IMR-90 (cell line): ENCODE data around the gene NDUFA5. TPM values are rescaled to one million over a fixed set of nuclear protein-coding genes. Genes with fewer than 3 reads are reported as not detected.

Experiments
- ATAC-seq: fragments of 200-7000 bp; cut with Tn5 transposase; 2 replicates; pipeline ENCODE4 v1.9.1; 2020; ENCODE audit warnings: low read depth, mild to moderate bottlenecking, moderate library complexity
- BruUV-seq: library from RNA; stranded (reverse); fragments of 400-500 nt; replicated peaks from 2 replicates; lab custom pipeline; 2021; lab: Mats Ljungman, UMichigan
- CTCF ChIA-PET: fragments of 300-600 bp; formaldehyde crosslinking; extraction: SDS; loops from one replicate; lab custom pipeline; 2021; ENCODE audit warnings: antibody characterized with exemption; lab: Yijun Ruan, JAX
- POLR2A ChIA-PET: fragments of 300-600 bp; sonication (Branson Sonifier 250); formaldehyde crosslinking; loops from one replicate; lab custom pipeline; 2022; ENCODE audit warnings: antibody characterized with exemption; ENCODE audit not compliant: unreplicated experiment; lab: Charles Lee
- DNase-seq: peaks from one replicate; pipeline ENCODE4 v3.0.0; 2013
- H2AFZ ChIP-seq: replicated peaks from 2 replicates; pipeline ENCODE3; 2013; ENCODE audit warnings: low read length, mild to moderate bottlenecking; ENCODE audit not compliant: poor library complexity
- H2AK5ac ChIP-seq: 2 replicates; pipeline ENCODE4 v1.6.1; 2013; ENCODE audit warnings: low read depth, low read length, inconsistent platforms
- H2AK9ac ChIP-seq: replicated peaks from 2 replicates; pipeline ENCODE3; 2013; ENCODE audit warnings: mild to moderate bottlenecking, low read depth, low read length, moderate library complexity; ENCODE audit not compliant: poor library complexity
- H2BK120ac ChIP-seq: 2 replicates; pipeline ENCODE4 v1.6.1; 2013; ENCODE audit warnings: low read depth, low read length, inconsistent platforms
- H2BK15ac ChIP-seq: 3 replicates; pipeline ENCODE4 v1.6.1; 2013; ENCODE audit warnings: low read depth, low read length, inconsistent platforms
- H2BK20ac ChIP-seq: 2 replicates; pipeline ENCODE4 v1.6.1; 2013; ENCODE audit warnings: low read depth, mild to moderate bottlenecking, inconsistent platforms, low read length, moderate library complexity
- H2BK5ac ChIP-seq: 2 replicates; pipeline ENCODE4 v1.6.1; 2013; ENCODE audit warnings: mild to moderate bottlenecking, low read depth, low read length, inconsistent platforms; ENCODE audit not compliant: poor library complexity, severe bottlenecking
- H3K14ac ChIP-seq: replicated peaks from 2 replicates; pipeline ENCODE4 v1.6.1; 2013; ENCODE audit warnings: low read depth, low read length, inconsistent platforms
- H3K18ac ChIP-seq: 2 replicates; pipeline ENCODE4 v1.6.1; 2013; ENCODE audit warnings: low read depth, low read length, control low read depth
- H3K23ac ChIP-seq: 2 replicates; pipeline ENCODE4 v1.6.1; 2013; ENCODE audit warnings: low read depth, low read length, inconsistent platforms
- H3K27ac ChIP-seq: 2 replicates; pipeline ENCODE4 v1.5.1; 2013; ENCODE audit warnings: mild to moderate bottlenecking, control low read depth, low read length; ENCODE audit not compliant: insufficient read depth
- H3K27me3 ChIP-seq: 2 replicates; pipeline ENCODE4 v1.6.1; 2013; ENCODE audit warnings: low read length; ENCODE audit not compliant: control insufficient read depth, insufficient read depth
- H3K36me3 ChIP-seq: 2 replicates; pipeline ENCODE4 v1.6.1; 2013; ENCODE audit warnings: low read length, mixed read lengths; ENCODE audit not compliant: control insufficient read depth, insufficient read depth
- H3K4ac ChIP-seq: 2 replicates; pipeline ENCODE4 v1.6.1; 2013; ENCODE audit warnings: low read depth, low read length, inconsistent platforms
- H3K4me1 ChIP-seq: 2 replicates; pipeline ENCODE4 v1.6.1; 2013; ENCODE audit warnings: low read length, mixed read lengths; ENCODE audit not compliant: control insufficient read depth, insufficient read depth
- H3K4me2 ChIP-seq: 2 replicates; pipeline ENCODE4 v1.6.1; 2013; ENCODE audit warnings: low read depth, mild to moderate bottlenecking, control low read depth, low read length, moderate library complexity
- H3K4me3 ChIP-seq: 2 replicates; pipeline ENCODE4 v1.5.1; 2013; ENCODE audit warnings: low read depth, mild to moderate bottlenecking, control low read depth, low read length, moderate library complexity; ENCODE audit not compliant: insufficient read depth
- H3K56ac ChIP-seq: 2 replicates; pipeline ENCODE4 v1.6.1; 2013; ENCODE audit warnings: low read length, inconsistent platforms; ENCODE audit not compliant: insufficient read depth; ENCODE audit errors: extremely low read depth
- H3K79me1 ChIP-seq, 2 experiments: 2 replicates each; pipeline ENCODE4 v1.6.1; 2013; ENCODE audit warnings: low read length in 2 of 2, inconsistent platforms in 1 of 2, low read depth in 1 of 2
- H3K9ac ChIP-seq: 2 replicates; pipeline ENCODE4 v1.6.1; 2013; ENCODE audit warnings: low read depth, low read length, control low read depth
- H3K9me1 ChIP-seq: 2 replicates; pipeline ENCODE4 v1.6.1; 2013; ENCODE audit warnings: low read length, inconsistent platforms; ENCODE audit not compliant: insufficient read depth
- H3K9me3 ChIP-seq: 2 replicates; pipeline ENCODE4 v1.6.1; 2013; ENCODE audit warnings: low read length; ENCODE audit not compliant: control insufficient read depth, insufficient read depth
- H4K20me1 ChIP-seq: 2 replicates; pipeline ENCODE4 v1.6.1; 2013; ENCODE audit warnings: low read length, inconsistent platforms; ENCODE audit not compliant: insufficient read depth
- H4K5ac ChIP-seq: 2 replicates; pipeline ENCODE4 v1.6.1; 2013; ENCODE audit warnings: mild to moderate bottlenecking, low read depth, low read length, control low read depth
- H4K8ac ChIP-seq, 2 experiments: 2 replicates each; pipeline ENCODE4 v1.6.1; 2013; ENCODE audit warnings: low read depth in 2 of 2, low read length in 2 of 2, control low read depth in 1 of 2, inconsistent platforms in 1 of 2
- H4K91ac ChIP-seq: 2 replicates; pipeline ENCODE4 v1.6.1; 2013; ENCODE audit warnings: low read depth, low read length, inconsistent platforms; ENCODE audit not compliant: insufficient read depth
- BHLHE40 ChIP-seq: fragments of 150-350 bp; IDR thresholded peaks from 2 replicates; pipeline ENCODE4 v1.6.1; 2016; ENCODE audit warnings: mild to moderate bottlenecking, low read depth, low read length
- CEBPB ChIP-seq: IDR thresholded peaks from 2 replicates; pipeline ENCODE4 v1.6.1; 2012; ENCODE audit warnings: low read depth, low read length, improper control_type of control experiment
- CHD1 ChIP-seq: IDR thresholded peaks from 2 replicates; pipeline ENCODE4 v1.6.1; 2012; ENCODE audit warnings: low read depth, low read length, improper control_type of control experiment
- CTCF ChIP-seq: conservative IDR thresholded peaks from 2 replicates; pipeline ENCODE4 v1.5.1; 2012; ENCODE audit warnings: mild to moderate bottlenecking, low read depth, low read length, improper control_type of control experiment
- ELK1 ChIP-seq: fragments of 150-350 bp; IDR thresholded peaks from 2 replicates; pipeline ENCODE4 v1.6.1; 2016; ENCODE audit warnings: low read depth, mild to moderate bottlenecking, low read length, moderate library complexity, borderline replicate concordance
- FOS ChIP-seq: fragments of 150-350 bp; IDR thresholded peaks from 2 replicates; pipeline ENCODE4 v1.6.1; 2016; ENCODE audit warnings: low read depth, low read length
- MXI1 ChIP-seq: IDR thresholded peaks from 2 replicates; pipeline ENCODE4 v1.6.1; 2012; ENCODE audit warnings: low read depth, mild to moderate bottlenecking, low read length, moderate library complexity, borderline replicate concordance
- NFE2L2 ChIP-seq: fragments of 150-350 bp; IDR thresholded peaks from 2 replicates; pipeline ENCODE4 v1.6.1; 2016; ENCODE audit warnings: low read depth, mild to moderate bottlenecking, low read length
- POLR2A ChIP-seq: IDR thresholded peaks from 2 replicates; pipeline ENCODE4 v1.6.1; 2012; ENCODE audit warnings: mild to moderate bottlenecking, low read depth, low read length
- RAD21 ChIP-seq: IDR thresholded peaks from 2 replicates; pipeline ENCODE4 v1.6.1; 2012; ENCODE audit warnings: low read length, improper control_type of control experiment
- RCOR1 ChIP-seq: IDR thresholded peaks from 2 replicates; pipeline ENCODE4 v1.6.1; 2012; ENCODE audit warnings: mild to moderate bottlenecking, low read length, improper control_type of control experiment; ENCODE audit not compliant: insufficient replicate concordance
- RFX5 ChIP-seq: IDR thresholded peaks from 2 replicates; pipeline ENCODE4 v1.8.0; 2012; ENCODE audit warnings: low read depth, mild to moderate bottlenecking, low read length, moderate library complexity
- SMC3 ChIP-seq: fragments of 150-350 bp; IDR thresholded peaks from 2 replicates; pipeline ENCODE4 v1.6.1; 2016; ENCODE audit warnings: low read depth, mild to moderate bottlenecking, antibody characterized with exemption, low read length, moderate library complexity
- USF2 ChIP-seq: fragments of 150-350 bp; IDR thresholded peaks from 2 replicates; pipeline ENCODE4 v1.6.1; 2017; ENCODE audit warnings: mild to moderate bottlenecking, antibody characterized with exemption, low read length, low read depth
- WGBS, 2 experiments: methylation state at CpG; one replicate each; pipeline versions ENCODE4 v1.1.5 to v1.1.7; 2013; ENCODE audit warnings: missing lambda C conversion rate in 2 of 2; ENCODE audit not compliant: insufficient read length in 1 of 2; ENCODE audit errors: extremely low coverage in 2 of 2; 5-methylcytosine and 5-hydroxymethylcytosine counted together
- dilution Hi-C: fragments of 300-500 bp; cut with HindIII; formaldehyde crosslinking; loops from one replicate; pipeline ENCODE4 v1.14.3; 2018; ENCODE audit warnings: low sequenced_read_pairs; ENCODE audit not compliant: unreplicated experiment
- in situ Hi-C: fragments of 300-500 bp; cut with MboI; formaldehyde crosslinking; loops from 3 replicates; pipeline ENCODE4 v1.14.3; 2019; ENCODE audit warnings: low sequenced_read_pairs, inconsistent platforms, mixed read lengths
- intact Hi-C: fragments of 100-400 bp; cut with micrococcal nuclease; formaldehyde crosslinking; loops from 2 replicates; pipeline ENCODE4 v1.10.0; 2022
- polyA plus RNA-seq, 3 experiments: library from polyadenylated mRNA; depleted of rRNA; stranded (reverse); fragments of >200 nt; gene quantifications; 2 replicates each; pipeline ENCODE4 v1.2.3, GENCODE V29; 2012; ENCODE audit warnings: low replicate concordance in 1 of 3
- total RNA-seq: library from RNA; depleted of rRNA; stranded (reverse); fragments of >200 nt; gene quantifications from 2 replicates; pipeline ENCODE4 v1.2.3, GENCODE V29; 2012

The NDUFA5 gene
- total and polyA plus RNA-seq, 2 of the 4 experiments (the other 2 are of a cell fraction), result 2.9 to 12.1 TPM

- Histone ChIP-seq H2BK5ac (peak overlapping the region; percentile 77), H3K27ac (no peak overlapping the region)
- WGBS, 2 experiments, result no CpG with 5 or more reads among the region's 4 CpGs
These were observed 764 bp upstream of the NDUFA5 start for GRCh38 chr7:123558289-123558874.

More at GRCh38 chr7:123558289-123558874, 764 bp upstream of the NDUFA5 start:
- no peaks in the 10 kb centered on the region for H3K36me3 ChIP-seq
- H3K27me3 ChIP-seq, result no peaks in the 10 kb centered on the region
- intact Hi-C loops (loop anchor here (2.0 to 5.0 kb wide), 2 partner anchors 20 to 189 kb away; partner anchors contain the start of gene WASL), dilution Hi-C loops (no loop called here), in situ Hi-C loops (no loop called here)
- H3K18ac ChIP-seq, result peak overlapping the region; percentile 75; the same call in 1 of the 2 replicates
- H4K5ac ChIP-seq, result peak overlapping the region; percentile 84; the same call in 1 of the 2 replicates
- H4K91ac ChIP-seq, result peak overlapping the region; percentile 87; the same call in 1 of the 2 replicates
- peak overlapping the region; percentile 66 for H3K4me3 ChIP-seq
- no peaks in the 10 kb centered on the region for H3K4me1 ChIP-seq
- no TSS peak for BruUV-seq
- peak overlapping the region; percentile 84; the same call in 1 of the 2 replicates for H3K9ac ChIP-seq
- peak overlapping the region; percentile 77; the same call in 2 of the 3 replicates for H2BK15ac ChIP-seq
- H2BK120ac ChIP-seq, result peak overlapping the region; percentile 88
- DNase-seq, result no peak
- H3K4ac ChIP-seq, result peak overlapping the region; percentile 87; the same call in 1 of the 2 replicates
- peak overlapping the region; percentile 98 for H3K14ac ChIP-seq
- H3K23ac ChIP-seq, result peak overlapping the region; percentile 88; the same call in 1 of the 2 replicates
- H2AK5ac ChIP-seq, result no peak overlapping the region; the same call in 1 of the 2 replicates
- H2AK9ac ChIP-seq, result no peak overlapping the region
- H2AFZ ChIP-seq, result peak overlapping the region; percentile 97
- no peaks in the 10 kb centered on the region for H4K20me1 ChIP-seq
- no peaks in the 10 kb centered on the region; the same call in 1 of the 2 replicates for H3K9me1 ChIP-seq
- CTCF ChIA-PET, result interaction anchor here (0.7 kb wide), 1 partner anchor 22 kb away, joined by 3 read pairs; no protein-coding TSS in a partner anchor
- H3K79me1 ChIP-seq, result peaks cover 11 to 21% of the 10 kb centered on the region in 2 experiments
- H3K4me2 ChIP-seq, result peak overlapping the region; percentile 76
- ATAC-seq, result no peak
- peak overlapping the region; percentile 72; the same call in 1 of the 2 replicates for H3K56ac ChIP-seq
- H2BK20ac ChIP-seq, result peak overlapping the region; percentile 62
- POLR2A ChIA-PET, result no interaction called here
- H4K8ac ChIP-seq, result peak overlapping the region; percentile 87 to 95
- TF ChIP-seq SMC3 (no peak), CHD1 (no peak), ELK1 (no peak), FOS (no peak), NFE2L2 (no peak), USF2 (no peak), RCOR1 (no peak), CEBPB (no peak), BHLHE40 (no peak), POLR2A (no peak), RFX5 (no peak), CTCF (no peak), MXI1 (no peak), RAD21 (no peak)
- no peaks in the 10 kb centered on the region for H3K9me3 ChIP-seq
